Fibroblast of lung (primary cell): Measurements from ENCODE around the gene IER3IP1. TPM values are rescaled to one million over a fixed set of nuclear protein-coding genes. Genes with fewer than 3 reads are reported as not detected.

Experiments used
- DNase-seq, 2 donors: peaks; one replicate each; pipeline versions ENCODE4 v3.0.0 to v3.0.0-alpha.2; 2010; ENCODE audit warnings: low read depth in 2 of 2
- H2AFZ ChIP-seq: 2 replicates; pipeline ENCODE4 v1.5.1; 2012; ENCODE audit warnings: low read length, control low read depth, inconsistent platforms
- H3K27ac ChIP-seq: 2 replicates; pipeline ENCODE4 v1.5.1; 2011; ENCODE audit warnings: low read length, control low read depth; ENCODE audit not compliant: insufficient read depth
- H3K27me3 ChIP-seq: 2 replicates; pipeline ENCODE4 v1.5.1; 2011; ENCODE audit warnings: mild to moderate bottlenecking, low read length; ENCODE audit not compliant: control insufficient read depth, insufficient read depth
- H3K36me3 ChIP-seq: 2 replicates; pipeline ENCODE4 v1.5.1; 2011; ENCODE audit warnings: low read length; ENCODE audit not compliant: control insufficient read depth, insufficient read depth
- H3K4me1 ChIP-seq: 2 replicates; pipeline ENCODE4 v1.5.1; 2011; ENCODE audit warnings: low read length; ENCODE audit not compliant: control insufficient read depth, insufficient read depth; ENCODE audit errors: extremely low read depth
- H3K4me2 ChIP-seq: 2 replicates; pipeline ENCODE4 v1.5.1; 2011; ENCODE audit warnings: low read length, control low read depth; ENCODE audit not compliant: insufficient read depth; ENCODE audit errors: extremely low read depth
- H3K4me3 ChIP-seq, 4 experiments: fragments of 200-600 bp in 1 of 4; sonication (generic) in 1 of 4; replicated peaks in 1 of 4; 2 replicates each; pipeline ENCODE4 v1.5.1; 2011 to 2016; ENCODE audit warnings: low read length in 4 of 4, low read depth in 3 of 4, mild to moderate bottlenecking in 3 of 4, control low read depth in 2 of 4, inconsistent platforms in 1 of 4, mixed read lengths in 1 of 4; ENCODE audit not compliant: insufficient read depth in 1 of 4; ENCODE audit errors: control extremely low read depth in 1 of 4
- H3K79me2 ChIP-seq: 2 replicates; pipeline ENCODE4 v1.5.1; 2012; ENCODE audit warnings: mild to moderate bottlenecking, low read length, inconsistent platforms; ENCODE audit not compliant: control insufficient read depth, insufficient read depth
- H3K9ac ChIP-seq: 2 replicates; pipeline ENCODE4 v1.5.1; 2011; ENCODE audit warnings: mild to moderate bottlenecking, low read length, control low read depth; ENCODE audit not compliant: insufficient read depth
- H3K9me3 ChIP-seq: 2 replicates; pipeline ENCODE4 v1.5.1; 2012; ENCODE audit warnings: low read depth, low read length; ENCODE audit not compliant: control insufficient read depth, insufficient read depth
- H4K20me1 ChIP-seq: 2 replicates; pipeline ENCODE4 v1.5.1; 2011; ENCODE audit warnings: low read length; ENCODE audit not compliant: control insufficient read depth, insufficient read depth; ENCODE audit errors: extremely low read depth
- CTCF ChIP-seq, 2 donors: IDR thresholded peaks in 1 of 2; conservative IDR thresholded peaks in 1 of 2; 1 replicate in 1 of 2; 2 replicates in 1 of 2; pipeline ENCODE4 v1.5.1; 2011 to 2012; ENCODE audit warnings: low read length in 2 of 2, control low read depth in 1 of 2, inconsistent platforms in 1 of 2, low read depth in 1 of 2, mild to moderate bottlenecking in 1 of 2
- EZH2 ChIP-seq: IDR thresholded peaks from 2 replicates; pipeline ENCODE4 v1.5.1; 2012; ENCODE audit warnings: low read length, control low read depth, mild to moderate bottlenecking; ENCODE audit errors: missing control alignments
- polyA plus RNA-seq, 2 donors: library from polyadenylated mRNA; depleted of rRNA in 1 of 2; stranded (reverse) in 1 of 2; unstranded in 1 of 2; fragments of >200 nt; gene quantifications; 2 replicates each; pipeline ENCODE4 v1.2.1, GENCODE V29; 2011 to 2012; ENCODE audit warnings: missing spikeins in 1 of 2
- total RNA-seq: library from RNA; depleted of rRNA; stranded (reverse); fragments of >200 nt; gene quantifications from 2 replicates; pipeline ENCODE4 v1.2.1, GENCODE V29; 2014

IER3IP1 gene
- total and polyA plus RNA-seq, 2 donors (not counting 1 experiment from before 2014, with no cell fraction given) = 26.2 to 47.9 TPM

DNA sequence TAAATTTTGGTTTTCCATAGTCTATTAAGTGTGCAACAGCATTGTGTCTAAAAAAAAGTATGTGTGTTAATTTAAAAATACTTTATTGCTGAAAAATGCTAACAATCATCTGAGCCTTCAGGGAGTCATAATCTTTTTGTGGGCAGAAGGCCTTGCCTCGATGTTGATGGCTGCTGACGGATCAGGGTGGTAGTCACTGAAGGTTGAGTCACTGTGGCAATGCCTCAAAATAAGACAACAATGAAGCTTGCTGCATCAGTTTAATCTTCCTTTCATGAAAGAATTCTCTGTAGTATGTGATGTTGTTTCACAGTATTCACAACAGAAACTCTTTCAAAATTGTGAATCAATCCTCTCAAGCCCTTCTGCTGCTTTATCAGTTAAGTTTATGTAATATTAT, 57.2 kb downstream of the IER3IP1 start:
- H2AFZ ChIP-seq = no peak overlapping the region
- H3K9ac ChIP-seq = no peak overlapping the region
- no peak overlapping the region for H3K27ac ChIP-seq
- peaks cover 2% of the 10 kb centered on the region for H3K36me3 ChIP-seq
- H3K4me3 ChIP-seq = no peak overlapping the region
- H3K27me3 ChIP-seq = no peaks in the 10 kb centered on the region
- TF ChIP-seq CTCF (conservative IDR thresholded peaks at IDR 0.05 in 1 of 2, IDR thresholded peaks at IDR 0.05 in 1 of 2; ENCODE audit: low read depth in 1 of 2, low read length in 2 of 2) = no peak
- no peaks in the 10 kb centered on the region for H3K79me2 ChIP-seq
- H3K4me1 ChIP-seq = no peaks in the 10 kb centered on the region
- H4K20me1 ChIP-seq = no peaks in the 10 kb centered on the region
- peak in 1 of 2 donors; percentile 65 for DNase-seq
- H3K9me3 ChIP-seq = no peaks in the 10 kb centered on the region
- H3K4me2 ChIP-seq = no peak overlapping the region

DNA sequence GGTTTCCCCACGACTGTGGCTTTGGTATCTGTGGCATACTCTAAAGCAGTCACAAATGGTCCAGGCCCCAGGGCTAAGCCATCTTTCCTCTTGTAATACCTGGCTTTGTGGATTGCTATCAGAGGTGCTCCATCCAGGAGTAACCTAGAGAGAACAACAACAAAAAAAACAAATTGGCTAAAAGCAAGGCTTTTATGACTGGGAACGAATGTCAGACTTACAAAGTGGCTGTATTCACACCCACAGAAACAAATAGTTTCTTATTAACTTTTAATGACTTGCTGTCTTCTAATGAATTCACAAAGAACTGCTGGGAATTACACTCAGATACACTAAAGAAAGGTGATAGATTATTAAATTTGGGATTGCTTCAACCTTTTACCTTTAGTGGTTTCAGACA, 61.0 kb downstream of the IER3IP1 start:
- Histone ChIP-seq H3K9ac (no peak overlapping the region), H2AFZ (no peak overlapping the region)

DNA sequence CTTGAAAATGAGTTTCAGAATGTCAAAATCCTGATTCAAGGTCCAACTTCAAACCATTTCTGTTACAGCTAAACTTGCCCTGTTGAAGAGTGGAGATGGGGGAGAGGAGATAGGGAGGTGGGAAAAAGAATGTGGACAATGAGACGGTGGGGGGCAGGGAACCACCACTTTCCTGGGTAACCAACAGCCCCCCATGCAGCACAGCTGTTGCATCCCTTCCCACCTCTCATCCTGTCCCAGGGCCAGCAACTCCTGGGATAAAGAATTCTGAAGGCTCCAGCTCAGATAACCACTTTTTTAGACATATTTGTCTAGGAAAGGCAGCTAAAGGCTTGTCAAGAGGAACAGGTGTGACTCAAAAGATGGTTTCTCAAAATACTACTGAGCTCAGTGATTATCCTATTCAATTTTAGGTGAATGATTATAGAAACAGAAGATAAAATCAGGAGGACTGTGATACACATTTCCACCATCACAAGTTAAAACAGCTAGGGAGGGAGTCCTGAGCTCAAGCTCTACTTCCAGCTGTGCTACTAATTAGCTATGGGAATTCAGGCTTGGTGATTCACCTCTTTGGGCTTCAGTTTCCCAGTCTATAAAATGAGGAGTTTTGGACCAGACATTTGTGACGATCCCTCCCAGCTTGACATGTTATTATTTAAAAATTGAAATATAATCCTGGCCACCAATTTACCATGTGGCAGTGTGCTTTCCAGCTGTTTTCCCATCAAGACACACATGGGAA, 62.2 kb downstream of the IER3IP1 start:
- TF ChIP-seq EZH2 (no peak), CTCF (conservative IDR thresholded peaks at IDR 0.05 in 1 of 2, IDR thresholded peaks at IDR 0.05 in 1 of 2; ENCODE audit: low read depth in 1 of 2, low read length in 2 of 2) (no peak)
- Histone ChIP-seq H3K4me3 (no peak overlapping the region), H3K9ac (no peak overlapping the region), H3K9me3 (no peaks in the 10 kb centered on the region), H3K36me3 (peaks cover 7% of the 10 kb centered on the region), H3K4me2 (no peak overlapping the region), H4K20me1 (no peaks in the 10 kb centered on the region), H3K79me2 (no peaks in the 10 kb centered on the region), H2AFZ (no peak overlapping the region), H3K27me3 (no peaks in the 10 kb centered on the region), H3K27ac (no peak overlapping the region), H3K4me1 (no peaks in the 10 kb centered on the region)
- peak in 1 of 2 donors; percentile 32 for DNase-seq

More for the DNA sequence above, 61.0 kb downstream of the IER3IP1 start:
- H3K4me3 ChIP-seq = no peak overlapping the region
- no peaks in the 10 kb centered on the region for H3K79me2 ChIP-seq
- no peak for DNase-seq
- no peak overlapping the region for H3K4me2 ChIP-seq
- H3K27me3 ChIP-seq = no peaks in the 10 kb centered on the region
- TF ChIP-seq CTCF (conservative IDR thresholded peaks at IDR 0.05 in 1 of 2, IDR thresholded peaks at IDR 0.05 in 1 of 2; ENCODE audit: low read depth in 1 of 2, low read length in 2 of 2) (no peak), EZH2 (no peak)
- no peaks in the 10 kb centered on the region for H4K20me1 ChIP-seq
- no peaks in the 10 kb centered on the region for H3K9me3 ChIP-seq
- H3K36me3 ChIP-seq = peaks cover 7% of the 10 kb centered on the region
- H3K4me1 ChIP-seq = no peaks in the 10 kb centered on the region
- no peak overlapping the region for H3K27ac ChIP-seq
